CD1c-positive myeloid dendritic cell (primary cell): ENCODE results near the gene IGF2BP2.
A peak's percentile ranks its signal among the peaks of the same experiment; 100 is the strongest.
"Not testable (repeated sequence)": the region's sequence is repeated elsewhere in the genome, so short reads cannot be mapped to it uniquely, and the experiment has no call there.

Source experiments
- DNase-seq: peaks from one replicate; pipeline ENCODE4 v3.0.0-alpha.2; 2016; ENCODE audit errors: extremely low spot score

Gene IGF2BP2

GRCh38 chr3:185661296-185661695 is 163.5 kb downstream of the IGF2BP2 start:
- not testable (repeated sequence) for DNase-seq

DNA sequence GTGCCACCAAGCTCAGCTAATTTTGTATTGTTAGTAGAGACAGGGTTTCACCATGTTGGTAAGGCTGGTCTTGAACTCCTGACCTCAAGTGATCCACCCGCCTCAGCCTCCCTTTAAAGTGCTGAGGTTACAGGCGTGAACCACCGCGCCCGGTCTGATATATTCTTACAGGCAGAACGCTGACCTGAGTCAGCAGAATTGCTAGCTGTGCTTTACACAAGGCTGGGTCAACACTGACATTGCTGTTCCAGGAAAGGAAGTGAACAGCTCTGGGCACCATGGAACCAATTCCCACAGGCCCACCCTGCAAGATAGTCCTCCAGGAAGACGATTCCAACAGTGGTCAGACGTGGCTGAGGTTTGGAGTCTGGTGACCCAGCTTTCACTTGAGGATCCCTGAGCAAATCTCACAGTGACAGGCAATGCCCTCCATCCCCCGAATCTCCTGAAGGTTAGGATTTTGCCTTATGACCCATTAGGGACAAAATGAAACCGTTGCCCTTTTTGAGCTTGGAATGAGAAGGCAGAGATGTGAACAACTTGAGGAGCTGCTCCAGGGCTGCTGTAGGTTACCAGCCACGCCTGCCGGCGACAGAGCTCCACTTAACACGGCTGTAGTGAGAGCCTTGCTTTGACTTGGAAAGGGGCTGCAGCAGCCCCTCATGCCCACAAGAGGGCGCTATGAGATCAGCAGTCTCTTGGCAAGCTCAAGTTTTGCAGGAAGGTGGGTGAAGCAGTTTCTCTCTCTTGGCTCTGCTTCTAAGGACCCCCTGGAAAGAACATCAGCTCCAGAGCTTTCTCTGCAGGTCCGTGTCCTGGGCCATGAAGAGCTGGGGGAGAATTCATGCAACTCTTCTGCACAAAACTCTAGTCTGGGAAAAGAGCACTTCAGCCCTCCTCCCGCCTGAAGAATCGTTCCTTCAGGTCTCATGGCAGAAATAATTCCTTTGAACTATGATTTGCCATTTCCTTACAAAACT is 164.6 kb downstream of the IGF2BP2 start:
- peak; percentile 84 for DNase-seq

DNA sequence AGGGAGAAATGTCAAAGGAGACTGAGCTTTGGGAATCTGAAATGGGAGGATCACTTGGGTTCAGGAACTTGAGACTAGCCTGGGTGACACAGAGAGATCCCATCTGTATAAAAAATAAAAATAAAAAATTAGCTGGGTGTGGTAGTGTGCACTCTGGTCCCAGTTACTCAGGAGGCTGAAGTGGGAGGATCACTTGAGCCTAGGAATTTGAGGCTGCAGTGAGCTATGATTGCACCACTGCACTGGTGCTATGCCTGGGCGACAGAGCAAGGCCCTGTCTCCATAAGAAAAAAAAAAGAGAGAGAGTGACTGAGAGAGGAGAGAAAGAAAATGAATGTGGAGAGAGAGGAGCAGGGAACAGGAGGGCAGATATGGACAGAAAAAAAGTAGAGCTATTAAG is 165.9 kb downstream of the IGF2BP2 start:
- DNase-seq, result no peak

DNA sequence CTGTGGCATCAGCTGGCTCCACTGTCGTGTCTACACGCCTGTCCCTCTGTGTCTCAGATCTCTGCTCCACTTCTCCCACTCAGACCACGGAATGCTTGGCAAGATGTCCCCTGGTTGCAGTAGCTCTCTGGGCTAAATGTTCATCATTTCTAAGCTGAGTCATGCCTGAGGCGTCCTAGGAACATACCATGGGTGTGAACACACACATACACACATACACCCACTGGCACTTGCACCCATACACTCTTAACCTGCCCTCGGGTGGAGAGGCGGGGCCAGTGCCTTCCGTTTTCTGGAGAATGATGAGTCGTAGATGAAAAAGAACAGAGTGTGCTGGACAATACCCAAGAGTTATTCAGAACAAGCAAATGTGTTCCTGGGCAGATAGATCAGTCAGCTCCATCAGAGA is 166.3 kb downstream of the IGF2BP2 start:
- peak; percentile 53 for DNase-seq

DNA sequence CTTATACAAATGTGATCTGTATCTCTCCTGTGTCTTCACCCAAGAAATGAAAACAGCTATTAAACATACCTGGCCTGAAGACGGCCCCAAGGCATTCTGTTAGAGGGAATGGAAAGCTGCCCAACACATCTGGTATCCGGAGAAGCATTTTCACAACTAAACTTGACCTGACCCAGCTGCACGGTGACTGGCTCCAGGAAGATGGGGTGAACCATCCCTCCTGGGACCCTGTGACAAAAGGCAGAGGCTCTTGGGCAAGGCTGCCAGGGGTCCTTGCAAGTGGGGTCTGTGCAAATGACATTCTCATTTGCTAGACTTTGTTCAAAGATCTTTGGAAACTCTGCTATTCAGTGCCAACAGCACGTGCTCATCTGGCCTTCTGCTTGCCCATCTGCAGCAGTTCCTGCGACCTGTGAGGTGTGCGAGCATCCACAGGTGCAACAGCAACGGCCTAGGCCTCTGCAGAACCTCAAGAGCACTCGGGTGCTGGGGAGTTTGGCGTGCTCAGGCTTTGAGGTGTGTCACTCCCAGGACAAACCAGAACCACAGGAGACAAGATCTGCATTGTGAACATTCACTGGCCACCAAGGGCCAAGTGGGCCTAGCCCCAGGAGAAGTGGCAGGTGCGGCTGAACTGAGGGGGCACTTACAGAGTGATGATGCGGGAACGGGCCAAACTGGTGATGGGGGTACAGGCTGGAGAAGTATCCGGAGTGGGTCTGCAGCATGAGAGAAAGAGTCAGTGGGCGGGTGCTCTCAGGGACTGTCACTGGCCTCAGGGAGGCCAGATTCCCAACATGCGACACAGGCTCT is 166.9 kb downstream of the IGF2BP2 start:
- DNase-seq, result no peak

DNA sequence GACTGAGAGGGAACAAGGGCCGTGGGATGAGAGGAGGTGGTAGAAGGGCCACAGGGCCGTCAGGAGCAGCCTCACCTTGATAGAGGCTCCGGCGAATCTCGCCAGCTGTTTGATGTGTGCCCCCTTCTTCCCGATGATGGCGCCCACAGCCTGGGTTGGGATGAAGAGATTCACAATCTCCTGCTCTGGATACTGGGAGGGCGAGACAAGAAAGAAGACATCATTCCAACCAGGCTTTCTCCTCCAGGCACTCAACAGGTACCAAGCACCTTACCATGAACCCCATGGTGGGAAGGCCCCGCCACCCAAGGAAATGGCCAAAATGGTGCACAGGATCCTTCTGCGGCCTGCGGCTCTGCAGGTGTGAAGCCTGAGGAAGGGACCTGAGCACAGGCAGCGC is 167.6 kb downstream of the IGF2BP2 start:
- no peak for DNase-seq

GRCh38 chr3:185656321-185656840 is 168.5 kb downstream of the IGF2BP2 start:
- no peak for DNase-seq

DNA sequence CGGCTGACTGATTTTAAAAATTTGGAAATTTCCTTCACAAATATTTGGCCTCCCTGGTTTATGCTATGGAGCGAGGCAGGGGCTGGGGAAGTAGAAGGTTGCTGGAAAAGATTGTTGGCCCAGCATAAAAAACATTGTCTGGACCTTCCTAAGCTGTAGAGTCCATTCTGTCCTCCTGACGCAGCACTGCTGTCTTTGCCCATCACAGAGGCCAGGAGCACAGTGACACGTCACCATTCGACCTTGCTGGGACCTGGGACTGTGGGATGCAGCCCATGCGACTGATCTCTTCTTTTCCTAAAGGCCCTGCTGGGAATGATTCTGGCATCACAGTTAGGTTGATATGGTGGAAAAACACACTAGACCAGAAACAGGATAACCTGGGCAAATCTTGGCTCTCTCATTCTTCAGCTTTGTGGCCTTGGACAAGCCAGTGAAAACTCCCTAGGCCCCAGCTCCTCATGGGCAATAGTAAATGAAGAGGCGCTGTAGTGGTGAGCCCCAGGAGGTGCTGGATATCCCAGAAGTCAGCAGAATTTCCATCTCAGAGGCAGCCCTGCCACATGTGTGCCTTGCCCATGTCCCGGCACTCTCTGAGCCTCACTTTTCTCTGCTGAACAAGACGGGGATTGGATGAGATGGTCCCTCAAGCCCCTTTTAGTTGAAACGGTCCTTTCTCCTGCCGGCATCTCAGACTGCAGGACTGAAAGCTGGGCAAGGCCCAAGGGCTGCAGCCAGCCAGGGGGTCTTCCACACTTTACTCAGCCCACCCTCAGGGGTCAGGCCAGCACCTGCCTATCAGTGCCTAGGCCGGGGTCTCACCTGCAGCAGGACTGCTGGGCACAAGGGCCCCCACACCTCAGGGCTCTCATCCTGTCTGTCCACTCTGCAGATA is 169.2 kb downstream of the IGF2BP2 start:
- no peak for DNase-seq

GRCh38 chr3:185654758-185655145 is 170.1 kb downstream of the IGF2BP2 start:
- DNase-seq, result no peak

DNA sequence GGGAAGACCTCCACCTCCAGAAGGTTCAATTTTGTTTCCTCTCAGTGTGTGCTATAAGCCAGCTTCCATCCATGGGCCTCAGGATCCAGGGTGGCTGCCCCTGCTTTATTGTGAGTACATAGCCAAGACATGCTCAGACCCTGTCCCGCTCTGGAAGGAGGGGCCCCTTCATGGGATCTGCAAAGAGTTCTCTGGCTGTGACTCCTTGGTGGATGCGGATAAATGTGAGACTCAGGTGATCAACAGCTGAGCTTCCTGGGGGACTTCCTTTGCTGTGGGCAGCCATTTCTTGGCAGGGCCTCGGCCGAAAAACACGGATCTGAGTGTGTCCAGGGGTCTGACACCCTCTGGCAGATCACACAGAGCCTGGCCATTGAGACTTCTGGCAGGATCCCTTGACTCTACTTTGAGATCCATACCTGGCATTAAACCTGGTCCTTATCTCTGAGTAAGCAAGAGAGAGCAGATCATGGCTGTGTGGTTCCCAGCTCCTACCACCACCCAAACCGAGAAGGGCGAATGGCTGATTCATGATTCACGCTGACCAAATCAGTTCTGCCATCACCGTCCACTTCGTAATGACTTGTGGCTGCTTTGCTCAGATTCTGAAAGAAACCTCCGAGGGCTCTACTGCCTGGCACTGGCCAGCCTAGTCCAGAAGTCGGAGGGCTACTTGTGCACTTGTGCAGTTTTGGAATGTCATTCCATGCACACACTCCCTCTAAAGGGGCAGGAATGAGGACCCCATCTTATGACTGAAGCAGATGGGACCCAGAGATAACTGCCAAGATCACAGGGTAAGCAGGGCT is 170.7 kb downstream of the IGF2BP2 start:
- no peak for DNase-seq

DNA sequence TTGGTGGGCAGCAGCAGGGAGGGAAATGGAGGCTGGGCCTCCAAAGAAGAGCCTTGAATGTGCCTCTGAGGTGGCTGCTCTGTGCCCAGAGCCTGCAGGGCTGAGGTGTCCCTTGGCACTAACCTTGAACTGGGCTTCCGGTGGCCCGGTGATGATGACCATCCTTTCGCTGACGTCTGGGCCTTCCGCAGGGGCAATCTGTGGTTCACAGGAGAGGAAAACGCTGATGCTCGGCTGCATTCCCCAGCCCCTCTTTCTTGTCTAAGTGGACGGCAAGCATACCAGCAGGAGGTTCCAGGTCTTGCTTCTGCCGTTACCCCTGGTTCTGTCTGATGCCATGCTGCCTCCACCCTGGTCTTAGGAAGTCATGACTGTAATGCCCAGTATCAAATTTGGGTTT is 172.9 kb downstream of the IGF2BP2 start:
- no peak for DNase-seq

- no peak for DNase-seq
Observed at GRCh38 chr3:185649414-185649813, 175.4 kb downstream of the IGF2BP2 start.

DNA sequence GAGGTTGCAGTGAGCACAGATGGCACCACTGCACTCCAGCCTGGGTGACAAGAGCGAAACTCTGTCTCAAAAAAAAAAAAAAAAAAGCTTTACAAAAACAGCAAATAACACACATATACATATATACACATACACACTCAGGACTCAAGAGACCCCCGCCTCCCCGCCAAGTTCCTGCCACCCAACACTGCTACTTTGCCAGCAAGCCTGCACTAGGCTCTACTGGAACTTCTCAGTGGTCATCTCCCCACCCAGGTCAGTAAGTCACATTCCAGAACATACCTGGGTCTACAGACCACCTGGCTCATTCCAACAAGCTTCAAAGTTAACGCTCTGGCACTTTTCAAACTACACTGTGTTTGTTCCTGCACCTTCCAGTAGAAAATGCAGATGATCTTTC is 176.4 kb downstream of the IGF2BP2 start:
- no peak for DNase-seq

- no peak for DNase-seq
Observed at GRCh38 chr3:185647880-185648210, 177.0 kb downstream of the IGF2BP2 start.

- no peak for DNase-seq
Observed at GRCh38 chr3:185647134-185647879, 177.5 kb downstream of the IGF2BP2 start.

- no peak for DNase-seq
Observed at GRCh38 chr3:185646382-185647133, 178.3 kb downstream of the IGF2BP2 start.

- DNase-seq, result no peak
Observed at GRCh38 chr3:185645596-185646381, 179.1 kb downstream of the IGF2BP2 start.

DNA sequence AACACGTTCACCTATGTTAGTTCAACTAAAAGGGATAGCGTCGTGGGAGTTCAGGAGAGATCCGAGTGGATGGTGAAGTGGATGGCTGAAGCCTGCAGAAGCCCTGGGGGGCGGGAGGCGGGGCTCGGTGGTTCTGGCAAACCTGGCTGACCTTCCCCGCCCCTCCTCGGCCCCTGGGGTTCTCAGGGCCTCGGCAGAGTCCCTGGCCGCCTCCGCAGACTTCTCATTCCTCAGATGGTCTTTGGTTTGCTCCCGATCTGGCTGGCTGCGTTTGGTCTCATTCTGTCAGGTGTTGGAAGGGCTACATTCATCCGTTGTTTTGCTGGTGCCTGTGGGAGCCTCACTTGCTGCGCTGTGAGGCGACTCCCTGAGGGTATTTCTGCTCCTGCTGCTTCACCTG is 179.7 kb downstream of the IGF2BP2 start:
- DNase-seq, result not testable (repeated sequence)
